Activated CD4-positive, CD25-positive, alpha-beta regulatory T cell treated with anti-CD3 and anti-CD28 coated beads, Interleukin-2, amount 50 U/mL, for 72 hours (primary cell): ENCODE data around the gene ABCA4.
A peak's percentile ranks its signal among the peaks of the same experiment; 100 is the strongest.

Source experiments
- DNase-seq: peaks from one replicate; pipeline ENCODE4 v3.0.0; 2021

The ABCA4 gene

GRCh38 chr1:94047949-94048348 lies 73.0 kb downstream of the ABCA4 start:
- DNase-seq, result no peak

- DNase-seq, result no peak
Observed at GRCh38 chr1:94045465-94046056, 75.4 kb downstream of the ABCA4 start.

GRCh38 chr1:94044891-94045290 lies 76.1 kb downstream of the ABCA4 start:
- no peak for DNase-seq

- DNase-seq, result no peak
Observed at GRCh38 chr1:94044290-94044790, 76.6 kb downstream of the ABCA4 start.

- no peak for DNase-seq
Observed at GRCh38 chr1:94043738-94044289, 77.1 kb downstream of the ABCA4 start.

- no peak for DNase-seq
Observed at GRCh38 chr1:94042388-94042787, 78.6 kb downstream of the ABCA4 start.

- no peak for DNase-seq
Observed at GRCh38 chr1:94039871-94040569, 80.9 kb downstream of the ABCA4 start.

- DNase-seq, result peak; percentile 61
Observed at GRCh38 chr1:94039514-94039870, 81.5 kb downstream of the ABCA4 start.

GRCh38 chr1:94038511-94038910 lies 82.4 kb downstream of the ABCA4 start:
- DNase-seq, result no peak

GRCh38 chr1:94037392-94038229 lies 83.3 kb downstream of the ABCA4 start:
- no peak for DNase-seq

- DNase-seq, result no peak
Observed at GRCh38 chr1:94036730-94037129, 84.2 kb downstream of the ABCA4 start.

- no peak for DNase-seq
Observed at GRCh38 chr1:94033849-94034248, 87.1 kb downstream of the ABCA4 start.

- no peak for DNase-seq
Observed at GRCh38 chr1:94032637-94033036, 88.3 kb downstream of the ABCA4 start.

- no peak for DNase-seq
Observed at GRCh38 chr1:94031591-94031990, 89.4 kb downstream of the ABCA4 start.

GRCh38 chr1:94031154-94031553 lies 89.8 kb downstream of the ABCA4 start:
- DNase-seq, result no peak

GRCh38 chr1:94029130-94029993 lies 91.6 kb downstream of the ABCA4 start:
- DNase-seq, result no peak

GRCh38 chr1:94027721-94028515 lies 93.0 kb downstream of the ABCA4 start:
- DNase-seq, result no peak

- DNase-seq, result no peak
Observed at GRCh38 chr1:94026619-94027380, 94.1 kb downstream of the ABCA4 start.

- DNase-seq, result no peak
Observed at GRCh38 chr1:94025383-94026340, 95.3 kb downstream of the ABCA4 start.
